Gastroesophageal sphincter (tissue), 4 donors: ENCODE data around the gene TRNP1. TPM values are rescaled to one million over a fixed set of nuclear protein-coding genes. Genes with fewer than 3 reads are reported as not detected.

Experiments used
- ATAC-seq: fragments of 150-250 bp; one replicate; pipeline ENCODE4 v1.9.1; 2016; ENCODE audit warnings: mild to moderate bottlenecking, moderate library complexity
- H3K27ac ChIP-seq, 4 donors: fragments of 200-600 bp; sonication (generic) in 3 of 4; 1 replicate in 3 of 4; 2 replicates in 1 of 4; pipeline ENCODE4 v1.5.1; 2016 to 2019
- H3K27me3 ChIP-seq: fragments of 200-600 bp; sonication (generic); one replicate; pipeline ENCODE4 v1.5.1; 2019
- H3K36me3 ChIP-seq, 2 donors: fragments of 200-600 bp; sonication (generic); one replicate each; pipeline ENCODE4 v1.5.1; 2019; ENCODE audit warnings: control low read depth in 1 of 2
- H3K4me1 ChIP-seq, 3 donors: fragments of 200-600 bp; sonication (generic); 1 replicate in 2 of 3; 2 replicates in 1 of 3; pipeline ENCODE4 v1.5.1; 2016 to 2019; ENCODE audit warnings: control low read depth in 2 of 3
- H3K4me3 ChIP-seq, 2 donors: fragments of 200-600 bp; sonication (generic); one replicate each; pipeline ENCODE4 v1.5.1; 2019; ENCODE audit warnings: mild to moderate bottlenecking in 1 of 2, moderate library complexity in 1 of 2
- H3K9me3 ChIP-seq, 3 donors: fragments of 200-600 bp; sonication (generic); one replicate each; pipeline ENCODE4 v1.5.1; 2017 to 2019; ENCODE audit warnings: control low read depth in 2 of 3
- EP300 ChIP-seq: sonication (generic); formaldehyde crosslinking; IDR thresholded peaks from one replicate; pipeline ENCODE4 v1.6.1; 2017; ENCODE audit warnings: antibody characterized with exemption, mild to moderate bottlenecking
- POLR2A ChIP-seq, 2 donors: fragments of 450-650 bp; IDR thresholded peaks; one replicate each; pipeline ENCODE4 v1.6.1; 2017; ENCODE audit warnings: antibody characterized with exemption in 2 of 2, mild to moderate bottlenecking in 2 of 2, moderate library complexity in 1 of 2
- POLR2AphosphoS5 ChIP-seq: sonication (generic); formaldehyde crosslinking; IDR thresholded peaks from one replicate; pipeline ENCODE4 v1.6.1; 2017; ENCODE audit warnings: antibody characterized with exemption
- WGBS, 2 donors: methylation state at CpG; one replicate each; pipeline ENCODE4 v1.1.5; 2018; ENCODE audit warnings: low coverage in 1 of 2; 5-methylcytosine and 5-hydroxymethylcytosine counted together
- total RNA-seq, 4 donors: library from RNA; depleted of rRNA; stranded (reverse); fragments of >200 nt; gene quantifications; one replicate each; pipeline ENCODE4 v1.1.0, GENCODE V29; 2016
- TF ChIP-seq, protein P1 (sequence below), 4 experiments: fragments of 200-600 bp in 2 of 4; fragments of 450-650 bp in 2 of 4; sonication (generic) in 1 of 4; IDR thresholded peaks; one replicate each; pipeline ENCODE4 v1.5.1; 2017 to 2019; ENCODE audit warnings: antibody characterized with exemption in 4 of 4, mild to moderate bottlenecking in 2 of 4, moderate library complexity in 2 of 4

Gene TRNP1
- total RNA-seq, 4 donors from 2014 or later = 15.9 to 48.4 (median 38.8) TPM

DNA sequence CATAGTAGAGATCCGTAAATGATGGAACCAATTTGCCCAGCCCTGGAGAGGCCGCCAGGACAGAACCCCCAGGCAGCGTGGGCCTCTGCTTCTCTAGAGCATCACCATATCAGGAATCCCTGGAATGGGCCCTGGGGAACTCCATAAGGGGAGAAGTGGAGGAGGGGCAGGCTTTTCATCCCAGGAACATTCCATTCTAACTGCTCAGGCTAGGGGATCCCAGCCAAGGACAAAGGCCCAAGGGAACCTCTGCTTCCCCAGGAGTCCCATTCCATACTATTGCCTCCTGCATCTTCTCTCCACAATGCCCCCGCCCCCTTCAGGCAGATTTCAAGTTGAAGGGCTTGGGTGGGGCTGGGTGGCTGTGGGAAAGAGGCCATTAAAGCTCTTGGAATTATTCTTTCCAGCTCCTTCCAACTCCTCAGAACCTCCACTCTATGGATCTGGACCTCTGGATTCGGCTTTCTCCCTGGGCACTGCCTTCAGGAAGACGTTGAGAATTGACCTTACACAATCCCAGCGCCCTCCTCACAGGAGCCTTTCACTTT lies 6.0 kb downstream of the TRNP1 start:
- Histone ChIP-seq H3K36me3 (peaks cover 0 to 22% of the 10 kb centered on the region in 2 donors), H3K4me1 (peaks cover 15 to 100% (median 43%) of the 10 kb centered on the region in 3 donors), H3K27ac (peak overlapping the region; percentile 87 to 98 (median 93)), H3K9me3 (no peaks in the 10 kb centered on the region), H3K4me3 (peak overlapping the region in 1 of 2 donors; percentile 10), H3K27me3 (no peaks in the 10 kb centered on the region)
- 23 to 45% methylated on average over 6 of the region's 7 CpGs for WGBS, 2 donors
- ATAC-seq = peak; percentile 90
- TF ChIP-seq POLR2A (IDR thresholded peaks at IDR 0.05) (no peak), EP300 (peak; percentile 22), POLR2AphosphoS5 (peak; percentile 95)
- TF ChIP-seq, protein P1, sequence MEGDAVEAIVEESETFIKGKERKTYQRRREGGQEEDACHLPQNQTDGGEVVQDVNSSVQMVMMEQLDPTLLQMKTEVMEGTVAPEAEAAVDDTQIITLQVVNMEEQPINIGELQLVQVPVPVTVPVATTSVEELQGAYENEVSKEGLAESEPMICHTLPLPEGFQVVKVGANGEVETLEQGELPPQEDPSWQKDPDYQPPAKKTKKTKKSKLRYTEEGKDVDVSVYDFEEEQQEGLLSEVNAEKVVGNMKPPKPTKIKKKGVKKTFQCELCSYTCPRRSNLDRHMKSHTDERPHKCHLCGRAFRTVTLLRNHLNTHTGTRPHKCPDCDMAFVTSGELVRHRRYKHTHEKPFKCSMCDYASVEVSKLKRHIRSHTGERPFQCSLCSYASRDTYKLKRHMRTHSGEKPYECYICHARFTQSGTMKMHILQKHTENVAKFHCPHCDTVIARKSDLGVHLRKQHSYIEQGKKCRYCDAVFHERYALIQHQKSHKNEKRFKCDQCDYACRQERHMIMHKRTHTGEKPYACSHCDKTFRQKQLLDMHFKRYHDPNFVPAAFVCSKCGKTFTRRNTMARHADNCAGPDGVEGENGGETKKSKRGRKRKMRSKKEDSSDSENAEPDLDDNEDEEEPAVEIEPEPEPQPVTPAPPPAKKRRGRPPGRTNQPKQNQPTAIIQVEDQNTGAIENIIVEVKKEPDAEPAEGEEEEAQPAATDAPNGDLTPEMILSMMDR (IDR thresholded peaks at IDR 0.05) = peak in 1 of 4 experiments; percentile 25

DNA sequence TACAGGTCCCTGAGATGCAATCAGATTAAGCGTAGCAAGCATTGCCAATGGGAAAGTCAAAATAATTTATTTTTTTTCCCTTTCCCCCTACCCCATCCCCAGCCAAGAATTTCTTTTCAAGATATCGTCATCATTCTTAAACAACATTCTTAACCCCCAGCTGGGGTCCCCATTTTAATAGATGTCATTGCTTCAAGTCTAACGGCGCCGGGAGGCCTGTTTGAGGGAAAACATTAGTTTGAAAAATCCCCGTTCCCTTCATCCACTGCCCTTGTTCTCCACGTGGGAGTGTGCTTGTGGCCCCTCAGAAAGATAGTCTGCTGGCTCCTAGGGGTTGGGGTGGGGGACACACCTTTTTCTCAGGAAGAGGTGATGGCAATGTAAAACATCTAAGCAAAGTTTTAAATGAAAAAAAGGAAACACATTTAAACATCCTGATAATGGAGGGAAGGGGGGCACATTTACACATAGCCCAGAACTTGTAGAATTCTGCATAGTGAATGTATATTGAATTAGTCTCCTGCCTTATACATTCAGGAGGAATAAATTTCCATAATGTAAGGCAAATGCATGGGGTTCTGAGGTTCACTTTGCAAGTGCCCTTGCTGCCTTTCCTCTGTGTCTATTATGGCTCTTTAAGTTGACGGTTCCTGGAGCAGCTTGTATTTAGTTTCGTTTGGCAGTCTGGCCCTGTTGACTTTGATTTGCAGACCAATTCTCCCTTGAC lies 6.8 kb downstream of the TRNP1 start:
- H3K27me3 ChIP-seq = no peaks in the 10 kb centered on the region
- peaks cover 21 to 100% (median 49%) of the 10 kb centered on the region in 3 donors for H3K4me1 ChIP-seq
- H3K27ac ChIP-seq = peak overlapping the region; percentile 87 to 98 (median 93)
- H3K36me3 ChIP-seq = peaks cover 0 to 29% of the 10 kb centered on the region in 2 donors
- TF ChIP-seq, protein P1 (IDR thresholded peaks at IDR 0.05) = peak in 1 of 4 experiments; percentile 10
- no peak for TF ChIP-seq POLR2A (IDR thresholded peaks at IDR 0.05)
- no peak for TF ChIP-seq POLR2AphosphoS5
- no peak for TF ChIP-seq EP300
- 54 to 77% methylated on average over 7 to 9 of the region's 9 CpGs for WGBS, 2 donors
- no peak for ATAC-seq
- peak overlapping the region in 1 of 2 donors; percentile 10 for H3K4me3 ChIP-seq
- no peaks in the 10 kb centered on the region for H3K9me3 ChIP-seq

DNA sequence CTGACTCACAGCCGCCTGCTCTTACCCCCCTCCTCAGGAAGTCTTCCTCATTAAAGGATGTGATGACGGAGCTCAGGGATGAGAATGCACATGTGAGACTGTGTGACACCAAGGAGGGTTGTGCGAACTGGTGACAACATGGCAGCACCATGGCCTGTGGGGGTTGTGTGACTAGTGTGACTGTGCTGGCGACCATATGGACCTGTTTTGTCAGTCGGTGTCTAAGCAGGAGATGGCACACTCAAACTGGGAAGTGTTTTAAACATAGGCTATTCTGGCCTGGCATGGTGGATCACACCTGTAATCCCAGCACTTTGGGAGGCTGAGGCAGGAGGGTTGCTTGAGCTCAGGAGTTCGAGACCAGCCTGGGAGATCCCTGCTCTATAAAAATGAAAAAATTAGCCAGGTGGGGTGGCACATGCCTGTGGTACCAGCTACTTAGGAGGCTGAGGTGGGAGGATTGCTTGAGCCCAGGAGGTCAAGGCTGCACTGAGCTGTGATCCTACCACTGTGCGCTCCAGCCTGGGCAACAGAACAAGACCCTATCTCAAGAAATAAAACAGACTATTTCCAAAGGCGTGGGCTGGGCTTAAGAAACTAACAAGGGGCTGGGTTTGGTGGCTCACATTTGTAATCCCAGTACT lies 7.4 kb downstream of the TRNP1 start:
- 75 to 76% methylated on average over 4 to 7 of the region's 8 CpGs for WGBS, 2 donors
- peak; percentile 46 for TF ChIP-seq POLR2AphosphoS5
- TF ChIP-seq EP300 = no peak
- TF ChIP-seq POLR2A (IDR thresholded peaks at IDR 0.05) = no peak
- peaks cover 25 to 100% (median 52%) of the 10 kb centered on the region in 3 donors for H3K4me1 ChIP-seq
- no peaks in the 10 kb centered on the region for H3K9me3 ChIP-seq
- no peak overlapping the region for H3K4me3 ChIP-seq
- peak overlapping the region; percentile 87 to 98 (median 93) for H3K27ac ChIP-seq
- peaks cover 0 to 36% of the 10 kb centered on the region in 2 donors for H3K36me3 ChIP-seq
- ATAC-seq = no peak
- no peaks in the 10 kb centered on the region for H3K27me3 ChIP-seq

DNA sequence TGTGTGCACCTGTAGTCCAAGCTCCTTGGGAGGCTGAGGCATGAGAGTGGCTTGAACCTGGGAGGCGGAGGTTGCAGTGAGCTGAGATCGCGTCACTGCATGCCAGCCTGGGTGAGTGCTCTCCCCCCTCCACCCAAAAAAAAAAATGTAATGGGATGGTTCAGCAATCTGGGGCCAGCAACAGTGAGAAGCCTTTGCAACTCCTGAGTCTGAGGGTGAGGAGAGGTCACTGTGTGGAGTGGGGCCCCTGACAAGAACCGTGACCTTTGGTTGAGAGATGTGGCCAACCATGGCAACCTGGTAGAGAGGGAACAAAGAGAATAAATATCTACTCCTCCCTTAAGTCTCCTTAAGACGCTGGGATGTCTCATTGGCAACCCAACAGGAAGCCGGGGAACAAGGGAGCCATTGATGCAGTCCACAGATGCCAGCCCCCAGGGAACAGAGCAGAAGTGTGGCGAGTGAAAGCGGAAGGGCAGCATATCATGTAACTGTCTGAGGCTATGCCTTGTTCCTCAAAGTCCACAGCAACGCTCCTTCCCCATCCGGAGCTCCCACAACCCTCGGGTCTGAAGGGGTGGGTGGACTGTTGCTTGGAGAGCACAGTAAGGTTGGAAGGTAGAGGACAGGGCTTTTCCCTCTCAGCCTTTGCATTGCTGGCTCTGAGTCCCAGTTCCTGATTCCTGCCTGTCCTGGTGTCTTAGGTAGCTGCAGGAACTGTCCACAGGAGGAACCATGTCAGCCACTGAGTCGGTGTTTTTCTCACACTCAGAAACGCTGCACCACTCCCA lies 8.3 kb downstream of the TRNP1 start:
- Histone ChIP-seq H3K27me3 (no peaks in the 10 kb centered on the region), H3K36me3 (peaks cover 0 to 44% of the 10 kb centered on the region in 2 donors), H3K9me3 (no peaks in the 10 kb centered on the region), H3K4me3 (no peak overlapping the region), H3K4me1 (peaks cover 25 to 100% (median 51%) of the 10 kb centered on the region in 3 donors), H3K27ac (peak overlapping the region; percentile 87 to 98 (median 93))
- TF ChIP-seq EP300 (no peak), POLR2A (IDR thresholded peaks at IDR 0.05) (no peak)
- peak; percentile 2 for ATAC-seq
- 31 to 52% methylated on average over 6 to 8 of the region's 13 CpGs for WGBS, 2 donors

DNA sequence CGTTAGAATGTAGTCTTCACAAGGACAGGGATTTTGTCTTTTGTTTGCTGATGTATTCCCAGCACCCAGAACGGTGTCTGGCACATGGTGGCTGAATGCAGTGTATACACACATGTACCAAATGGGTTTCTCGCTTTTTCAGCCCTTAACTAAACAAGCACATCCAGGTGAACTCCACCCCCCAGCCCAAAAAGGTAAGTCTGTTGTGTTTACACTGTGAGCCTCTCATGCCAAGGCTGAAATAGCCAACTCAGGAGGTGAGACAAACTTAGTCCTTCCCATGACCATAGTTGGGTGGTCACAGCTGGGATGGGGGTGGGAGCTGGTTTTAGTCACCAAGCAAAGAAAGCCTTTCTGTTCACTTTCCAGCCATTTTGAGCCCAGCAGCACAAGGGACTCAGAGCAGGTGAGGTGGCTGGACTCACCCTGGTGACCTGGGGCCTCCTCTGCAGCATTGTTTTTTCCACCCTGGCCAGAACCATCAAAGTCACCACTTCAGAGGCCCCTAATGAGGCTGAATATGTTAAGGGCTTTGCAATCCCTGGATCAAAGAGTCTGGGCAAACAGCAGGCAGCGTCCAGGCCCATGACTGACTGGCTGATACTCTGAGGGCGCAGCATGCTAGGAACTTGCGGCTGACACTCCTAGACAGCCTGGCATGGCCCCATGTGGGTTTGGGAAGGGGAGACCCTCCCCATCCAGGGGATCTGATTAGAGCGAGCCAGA lies 10.4 kb downstream of the TRNP1 start:
- no peak for ATAC-seq
- Histone ChIP-seq H3K4me3 (no peak overlapping the region), H3K4me1 (peaks cover 17 to 100% (median 39%) of the 10 kb centered on the region in 3 donors), H3K9me3 (no peaks in the 10 kb centered on the region), H3K27ac (peak overlapping the region; percentile 31 to 93 (median 88)), H3K27me3 (no peaks in the 10 kb centered on the region), H3K36me3 (peaks cover 0 to 45% of the 10 kb centered on the region in 2 donors)
- WGBS, 2 donors = 38 to 61% methylated on average over 3 of the region's 7 CpGs
- TF ChIP-seq POLR2A (IDR thresholded peaks at IDR 0.05) (no peak), POLR2AphosphoS5 (no peak), EP300 (no peak)
- TF ChIP-seq, protein P1 (IDR thresholded peaks at IDR 0.05) = no peak
